Parathyroid adenoma (tissue), 2 donors: ENCODE measurements around the gene BCDIN3D.

Experiments
- H2AFZ ChIP-seq: fragments of 300-600 bp; sonication (generic); one replicate; pipeline ENCODE4 v1.7.0; 2017; ENCODE audit warnings: antibody characterized with exemption, mild to moderate bottlenecking
- H3K27ac ChIP-seq: fragments of 300-600 bp; sonication (generic); one replicate; pipeline ENCODE4 v1.7.0; 2017
- H3K27me3 ChIP-seq: fragments of 300-600 bp; sonication (generic); one replicate; pipeline ENCODE4 v1.7.0; 2017; ENCODE audit warnings: low read length; ENCODE audit not compliant: control insufficient read depth, insufficient read depth
- H3K36me3 ChIP-seq: fragments of 300-600 bp; sonication (generic); one replicate; pipeline ENCODE4 v1.7.0; 2017; ENCODE audit warnings: low read length; ENCODE audit not compliant: control insufficient read depth, insufficient read depth
- H3K4me1 ChIP-seq: fragments of 300-600 bp; sonication (generic); one replicate; pipeline ENCODE4 v1.7.0; 2017; ENCODE audit warnings: control low read depth
- H3K4me2 ChIP-seq: fragments of 300-600 bp; sonication (generic); one replicate; pipeline ENCODE4 v1.7.0; 2017; ENCODE audit warnings: low read length
- H3K4me3 ChIP-seq: fragments of 300-600 bp; sonication (generic); one replicate; pipeline ENCODE4 v1.7.0; 2017; ENCODE audit warnings: low read depth, low read length
- H3K79me2 ChIP-seq: fragments of 300-600 bp; sonication (generic); one replicate; pipeline ENCODE4 v1.7.0; 2017; ENCODE audit warnings: control low read depth
- H3K9ac ChIP-seq: fragments of 300-600 bp; sonication (generic); one replicate; pipeline ENCODE4 v1.7.0; 2017; ENCODE audit warnings: mild to moderate bottlenecking
- H3K9me3 ChIP-seq: fragments of 300-600 bp; sonication (generic); one replicate; pipeline ENCODE4 v1.7.0; 2017; ENCODE audit warnings: low read length; ENCODE audit not compliant: control insufficient read depth
- CTCF ChIP-seq: fragments of 300-600 bp; sonication (generic); IDR thresholded peaks from one replicate; pipeline ENCODE4 v1.7.0; 2017; ENCODE audit warnings: antibody characterized with exemption, mild to moderate bottlenecking
- donor health status: primary hyperparathyroidism.

BCDIN3D gene

GRCh38 chr12:49877066-49877465 is 34.2 kb upstream of the BCDIN3D start:
- Histone ChIP-seq H3K27ac (no peak overlapping the region), H3K4me1 (peaks cover 37% of the 10 kb centered on the region), H3K4me2 (no peak overlapping the region), H3K9ac (no peak overlapping the region), H3K36me3 (no peaks in the 10 kb centered on the region), H3K9me3 (no peaks in the 10 kb centered on the region), H2AFZ (no peak overlapping the region), H3K79me2 (no peaks in the 10 kb centered on the region), H3K27me3 (no peaks in the 10 kb centered on the region), H3K4me3 (no peak overlapping the region)
- no peak for TF ChIP-seq CTCF

GRCh38 chr12:49876070-49876469 is 33.2 kb upstream of the BCDIN3D start:
- H3K4me1 ChIP-seq = peaks cover 47% of the 10 kb centered on the region
- no peaks in the 10 kb centered on the region for H3K79me2 ChIP-seq
- no peak for TF ChIP-seq CTCF
- no peaks in the 10 kb centered on the region for H3K9me3 ChIP-seq
- H3K9ac ChIP-seq = no peak overlapping the region
- no peak overlapping the region for H2AFZ ChIP-seq
- H3K27ac ChIP-seq = no peak overlapping the region
- H3K36me3 ChIP-seq = no peaks in the 10 kb centered on the region
- no peaks in the 10 kb centered on the region for H3K27me3 ChIP-seq
- H3K4me2 ChIP-seq = no peak overlapping the region
- no peak overlapping the region for H3K4me3 ChIP-seq

GRCh38 chr12:49875115-49875720 is 32.3 kb upstream of the BCDIN3D start:
- Histone ChIP-seq H3K4me1 (peaks cover 55% of the 10 kb centered on the region), H3K9me3 (no peaks in the 10 kb centered on the region), H3K9ac (no peak overlapping the region), H3K4me2 (peak overlapping the region; percentile 52), H3K4me3 (peak overlapping the region; percentile 20), H3K79me2 (no peaks in the 10 kb centered on the region), H3K27ac (peak overlapping the region; percentile 99), H3K27me3 (no peaks in the 10 kb centered on the region), H2AFZ (no peak overlapping the region), H3K36me3 (no peaks in the 10 kb centered on the region)
- TF ChIP-seq CTCF = no peak

GRCh38 chr12:49874142-49874897 is 31.4 kb upstream of the BCDIN3D start:
- H2AFZ ChIP-seq = no peak overlapping the region
- peak overlapping the region; percentile 52 for H3K4me2 ChIP-seq
- peaks cover 64% of the 10 kb centered on the region for H3K4me1 ChIP-seq
- no peaks in the 10 kb centered on the region for H3K9me3 ChIP-seq
- no peaks in the 10 kb centered on the region for H3K79me2 ChIP-seq
- H3K36me3 ChIP-seq = no peaks in the 10 kb centered on the region
- TF ChIP-seq CTCF = no peak
- peak overlapping the region; percentile 99 for H3K27ac ChIP-seq
- H3K4me3 ChIP-seq = peak overlapping the region; percentile 20
- no peak overlapping the region for H3K9ac ChIP-seq
- no peaks in the 10 kb centered on the region for H3K27me3 ChIP-seq
